ENCODE data around the gene SLC24A3.

SLC24A3 gene

DNA sequence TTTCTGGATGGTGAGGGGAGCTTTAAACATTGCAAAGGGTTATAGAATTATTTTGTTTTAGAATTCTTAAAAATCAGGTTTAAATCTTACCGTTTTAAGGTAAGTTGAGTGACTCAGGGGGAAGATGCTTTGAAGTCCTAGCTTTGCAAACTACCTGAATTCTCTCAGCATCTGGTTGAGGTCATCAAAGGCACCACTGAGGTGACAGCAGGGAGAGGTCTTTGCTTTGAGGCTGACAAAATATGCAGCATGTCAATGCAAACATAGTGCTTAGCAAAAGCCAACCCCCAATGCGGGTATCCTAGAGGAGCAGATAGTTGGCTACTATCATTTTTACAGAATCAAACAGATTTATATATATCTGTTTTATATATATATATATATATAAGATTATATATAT is 219.5 kb downstream of the SLC24A3 start:
- FAIRE-seq, result no peak

- FAIRE-seq, result no peak
Observed at GRCh38 chr20:19433371-19434350, 221.2 kb downstream of the SLC24A3 start.

DNA sequence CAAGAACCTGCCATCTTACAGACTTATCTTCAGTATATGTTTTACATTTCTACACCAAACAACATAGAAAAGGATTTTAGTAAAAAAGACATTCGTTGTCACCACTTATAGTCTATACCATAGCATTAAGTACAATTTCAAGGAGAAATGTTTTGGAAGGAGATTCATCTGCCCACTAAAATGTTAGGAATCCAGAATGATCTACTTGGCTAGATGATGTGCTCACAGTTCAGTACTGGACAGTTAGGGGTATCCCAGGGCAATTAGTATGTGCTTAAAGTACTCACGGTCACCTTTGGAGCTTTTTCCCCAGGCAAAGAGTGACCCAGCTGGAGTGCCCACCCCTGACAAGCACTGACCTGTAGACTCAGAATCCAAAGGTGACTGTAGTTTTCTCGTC is 222.9 kb downstream of the SLC24A3 start:
- FAIRE-seq, result no peak

- no peak for FAIRE-seq
Observed at GRCh38 chr20:19435821-19436220, 223.4 kb downstream of the SLC24A3 start.

DNA sequence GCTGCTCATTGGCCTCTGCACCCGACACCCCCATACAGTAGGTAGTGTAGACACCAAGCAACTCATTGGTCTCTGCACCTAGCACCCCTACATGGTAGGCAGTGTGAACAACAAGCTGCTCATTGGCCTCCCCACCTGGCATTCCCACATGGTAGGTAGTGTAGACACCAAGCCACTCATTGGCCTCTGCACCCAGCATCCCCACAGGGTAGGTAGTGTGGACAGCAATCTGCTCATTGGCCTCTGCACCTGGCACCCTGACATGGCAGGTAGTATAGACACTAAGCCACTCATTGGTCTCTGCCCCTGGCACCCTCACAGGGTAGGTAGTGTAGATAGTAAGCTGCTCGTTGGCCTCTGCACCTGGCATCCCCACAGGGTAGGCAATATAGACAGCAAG is 226.0 kb downstream of the SLC24A3 start:
- FAIRE-seq, result no peak

DNA sequence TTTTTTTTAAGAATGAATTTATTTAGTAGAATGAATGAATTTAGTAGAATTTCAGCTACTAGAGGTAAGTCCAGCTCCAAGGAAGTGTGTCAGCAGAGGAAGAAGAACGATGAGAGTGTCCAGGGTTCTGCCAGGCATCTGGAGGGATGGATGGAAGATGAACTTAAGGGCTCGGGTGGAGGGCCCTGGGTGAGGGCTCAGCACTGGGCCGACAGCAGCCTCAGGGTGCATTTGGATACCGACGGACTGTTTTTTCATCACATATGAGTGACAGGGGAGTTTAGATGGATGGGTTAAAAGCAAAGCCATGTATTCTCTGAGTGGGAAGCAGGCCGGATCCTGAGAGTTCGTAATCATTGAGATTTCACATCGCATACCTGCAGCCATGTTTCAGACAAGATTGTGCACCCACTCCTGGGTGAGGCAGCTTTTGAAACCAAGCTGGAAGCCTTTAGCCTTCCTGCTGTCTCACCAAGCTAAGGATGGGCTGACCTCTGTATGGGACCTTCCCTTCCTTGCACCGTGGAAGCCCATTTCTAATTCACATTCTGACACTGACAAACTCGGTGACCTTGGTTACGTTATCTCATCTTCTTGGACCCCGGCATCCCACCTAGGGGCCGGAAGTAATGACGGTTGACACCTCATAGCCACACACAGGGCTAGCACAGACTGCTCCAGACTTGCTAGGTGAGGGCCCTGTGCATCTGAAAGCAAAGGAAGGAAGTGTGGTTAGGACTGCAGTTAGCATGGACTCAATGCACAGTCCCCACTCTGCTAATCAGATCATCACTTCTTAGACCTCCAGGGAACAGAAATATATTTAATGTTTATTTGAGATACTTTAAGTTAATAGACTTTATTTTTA is 228.5 kb downstream of the SLC24A3 start:
- FAIRE-seq, result no peak

- FAIRE-seq, result no peak
Observed at GRCh38 chr20:19446246-19446645, 233.8 kb downstream of the SLC24A3 start.

DNA sequence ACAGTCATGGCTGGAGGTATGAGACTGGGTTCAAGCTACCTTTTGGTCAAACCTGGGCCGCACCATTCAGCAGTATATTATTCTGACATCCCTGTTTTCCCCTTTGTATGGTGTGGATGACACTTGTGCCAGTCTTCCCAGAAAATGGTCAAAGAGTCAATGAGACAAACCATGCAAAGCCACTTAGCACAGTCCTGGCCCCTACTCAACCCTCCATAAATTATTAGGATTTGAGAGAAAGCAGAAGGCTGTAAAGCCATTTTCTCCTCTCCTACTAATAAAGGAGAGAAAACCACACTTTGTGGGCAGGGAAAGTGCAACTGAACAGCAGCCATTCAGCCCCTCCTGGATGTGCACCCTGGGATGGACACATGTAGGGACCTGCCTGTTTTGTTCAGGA is 236.2 kb downstream of the SLC24A3 start:
- no peak for FAIRE-seq

DNA sequence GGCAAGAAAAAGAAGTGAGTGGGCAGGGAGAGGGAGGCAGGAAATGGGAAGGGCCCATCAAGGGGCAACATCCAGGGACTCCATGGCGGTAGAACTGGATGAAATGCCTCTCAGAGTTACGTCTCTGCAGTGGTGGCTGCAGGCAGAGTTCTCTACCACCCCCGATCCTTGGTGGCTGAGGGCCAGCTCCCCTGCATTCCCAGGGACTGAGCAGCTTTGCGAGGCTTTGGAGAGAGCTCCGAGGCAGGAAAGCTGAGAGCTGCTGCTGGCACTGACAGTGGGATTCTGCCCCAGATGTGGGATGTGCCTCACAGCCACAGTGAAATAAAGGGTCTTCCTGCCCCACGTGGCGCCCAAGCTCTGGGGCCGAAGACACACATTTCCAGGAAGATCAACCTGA is 236.6 kb downstream of the SLC24A3 start:
- FAIRE-seq, result no peak

DNA sequence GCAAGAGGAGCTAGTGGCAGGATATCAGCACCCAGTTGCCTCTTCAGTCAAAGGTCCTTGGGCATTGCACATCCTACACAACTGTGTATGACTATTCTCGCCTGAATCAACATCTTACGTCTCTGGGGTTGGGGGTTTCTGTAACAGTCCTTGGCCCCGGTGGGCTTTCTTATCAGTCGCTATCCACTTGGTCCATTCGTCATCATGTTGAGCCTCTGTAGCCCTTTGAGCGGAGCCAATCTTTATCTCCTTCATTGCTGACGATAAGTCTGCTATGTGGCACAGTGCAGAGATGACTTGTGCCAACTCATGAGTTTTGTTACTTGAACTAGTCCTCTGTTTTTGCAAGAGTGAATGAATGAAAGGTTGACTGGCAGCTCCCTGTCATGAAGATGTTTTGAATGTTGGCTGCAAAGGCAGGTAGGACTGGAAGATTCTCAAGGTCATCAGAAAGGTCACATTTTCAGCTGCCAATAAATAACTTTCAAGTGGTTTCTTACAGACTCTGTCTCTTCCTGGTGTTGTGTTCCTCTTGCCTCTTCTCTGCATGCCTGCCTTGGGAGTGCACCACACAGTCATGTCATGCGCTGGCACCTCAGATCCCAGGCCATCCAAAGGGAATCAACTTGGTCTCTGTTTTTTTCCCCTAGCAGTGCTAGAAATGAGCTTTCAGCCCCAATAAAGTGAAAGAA is 238.9 kb downstream of the SLC24A3 start:
- FAIRE-seq, result no peak

DNA sequence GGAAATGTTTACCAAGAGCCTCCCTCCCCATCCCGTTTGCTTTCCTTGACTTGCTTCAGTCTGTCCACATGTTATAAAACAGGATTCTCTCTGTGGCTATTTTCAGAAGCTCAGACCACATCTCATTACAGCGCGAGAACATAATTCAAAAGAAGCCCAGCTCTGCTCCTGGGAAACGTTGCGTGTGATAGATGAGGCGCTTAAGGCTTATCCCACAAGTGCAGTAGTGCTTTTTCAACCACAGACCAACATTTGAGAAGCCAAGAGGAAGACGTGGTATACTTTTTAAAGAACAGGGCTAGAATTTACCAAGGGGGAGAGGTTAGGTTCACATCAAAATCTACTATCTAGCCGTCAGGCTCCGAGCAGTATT is 239.5 kb downstream of the SLC24A3 start:
- no peak for FAIRE-seq

DNA sequence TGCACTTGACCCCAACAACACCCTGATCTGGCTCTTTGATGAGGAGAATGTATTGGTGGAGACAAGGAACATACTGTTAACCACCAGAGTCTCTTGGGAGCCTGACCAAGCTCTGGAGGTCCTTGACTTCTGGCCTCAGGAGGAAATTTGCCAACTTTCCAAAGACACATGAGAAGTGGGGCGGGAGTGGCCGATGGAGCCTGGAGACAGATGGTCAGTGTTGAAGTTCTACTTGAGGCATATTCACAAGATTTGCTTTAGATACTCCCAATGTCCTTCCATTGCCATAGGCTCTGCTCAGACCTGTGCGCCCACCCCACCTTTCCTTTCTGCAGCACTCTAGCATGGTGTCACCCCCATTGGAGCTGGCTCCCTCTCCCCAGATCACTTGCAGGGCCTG is 241.0 kb downstream of the SLC24A3 start:
- FAIRE-seq, result no peak

DNA sequence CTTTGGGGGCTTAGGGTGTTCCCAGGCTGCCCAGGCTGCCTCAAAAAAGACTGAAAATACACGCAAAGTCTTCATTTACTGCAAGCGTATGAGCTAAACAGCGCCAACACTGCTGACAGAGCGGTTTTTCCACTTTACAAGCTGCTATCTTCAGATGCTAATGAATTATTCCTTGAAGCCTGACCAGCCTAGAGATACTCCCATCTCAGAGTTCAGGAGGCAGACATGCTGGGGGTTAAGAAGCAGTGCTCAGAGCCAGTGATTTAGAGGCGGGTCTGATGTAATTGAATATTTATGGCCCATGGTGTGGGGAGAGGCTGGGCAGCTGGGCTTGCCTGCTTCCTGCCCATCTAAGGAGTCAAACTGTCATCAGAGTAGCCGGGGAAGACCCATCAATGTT is 241.4 kb downstream of the SLC24A3 start:
- no peak for FAIRE-seq

- no peak for FAIRE-seq
Observed at GRCh38 chr20:19456595-19457395, 244.4 kb downstream of the SLC24A3 start.

- FAIRE-seq, result no peak
Observed at GRCh38 chr20:19457611-19458010, 245.2 kb downstream of the SLC24A3 start.

DNA sequence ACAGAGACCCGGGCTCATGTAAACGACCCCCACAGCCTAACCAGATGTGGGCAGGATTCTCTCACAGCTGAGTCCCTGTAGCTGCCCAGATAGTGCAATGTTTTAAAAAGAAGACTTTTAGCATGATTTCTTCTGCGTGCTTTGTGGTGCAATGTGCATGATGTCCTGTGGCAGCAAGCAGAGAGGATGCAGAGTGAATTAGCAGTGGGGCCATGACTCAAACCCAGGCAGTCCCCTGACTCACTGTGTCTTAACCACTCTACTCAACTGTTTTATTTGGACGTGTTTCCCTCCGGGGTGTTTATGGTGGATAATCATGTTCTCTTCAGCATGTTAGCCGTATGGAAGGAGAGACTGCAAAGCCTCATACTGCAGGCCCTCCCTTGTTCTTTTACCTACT is 247.9 kb downstream of the SLC24A3 start:
- FAIRE-seq, result no peak

DNA sequence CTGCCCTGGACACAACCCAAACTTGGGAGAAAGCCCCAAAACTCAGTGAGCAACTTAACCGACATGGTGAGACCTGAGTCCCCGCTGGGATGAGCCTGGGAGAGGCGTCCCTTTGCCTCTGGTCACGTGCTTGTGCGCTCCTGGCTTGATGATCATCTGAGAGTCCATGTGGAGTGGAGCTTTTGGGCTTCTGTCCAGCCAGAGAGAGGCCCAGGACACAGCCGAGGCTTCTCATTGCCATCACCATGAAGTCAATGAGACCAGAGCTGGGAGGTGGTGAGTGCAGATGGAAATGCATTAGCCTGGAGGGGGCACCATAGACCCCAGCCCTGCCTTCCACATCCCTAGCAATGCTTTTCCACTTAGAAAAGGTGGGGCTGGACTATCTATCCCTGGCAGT is 250.0 kb downstream of the SLC24A3 start:
- FAIRE-seq, result no peak

GRCh38 chr20:19463597-19463996 is 251.2 kb downstream of the SLC24A3 start:
- FAIRE-seq, result no peak

GRCh38 chr20:19465536-19465935 is 253.1 kb downstream of the SLC24A3 start:
- no peak for FAIRE-seq

GRCh38 chr20:19466206-19466928 is 253.9 kb downstream of the SLC24A3 start:
- no peak for FAIRE-seq

GRCh38 chr20:19473216-19473921 is 260.9 kb downstream of the SLC24A3 start:
- FAIRE-seq, result no peak
